Measurements from ENCODE around the gene SIDT2. TPM values are rescaled to one million over a fixed set of nuclear protein-coding genes. Genes with fewer than 3 reads are reported as not detected.

The SIDT2 gene
- total and polyA plus RNA-seq, 2 of the 13 experiments (the other 11 are each of a cell fraction or from before 2014, with no cell fraction given) = 11.5 to 28.0 TPM

DNA sequence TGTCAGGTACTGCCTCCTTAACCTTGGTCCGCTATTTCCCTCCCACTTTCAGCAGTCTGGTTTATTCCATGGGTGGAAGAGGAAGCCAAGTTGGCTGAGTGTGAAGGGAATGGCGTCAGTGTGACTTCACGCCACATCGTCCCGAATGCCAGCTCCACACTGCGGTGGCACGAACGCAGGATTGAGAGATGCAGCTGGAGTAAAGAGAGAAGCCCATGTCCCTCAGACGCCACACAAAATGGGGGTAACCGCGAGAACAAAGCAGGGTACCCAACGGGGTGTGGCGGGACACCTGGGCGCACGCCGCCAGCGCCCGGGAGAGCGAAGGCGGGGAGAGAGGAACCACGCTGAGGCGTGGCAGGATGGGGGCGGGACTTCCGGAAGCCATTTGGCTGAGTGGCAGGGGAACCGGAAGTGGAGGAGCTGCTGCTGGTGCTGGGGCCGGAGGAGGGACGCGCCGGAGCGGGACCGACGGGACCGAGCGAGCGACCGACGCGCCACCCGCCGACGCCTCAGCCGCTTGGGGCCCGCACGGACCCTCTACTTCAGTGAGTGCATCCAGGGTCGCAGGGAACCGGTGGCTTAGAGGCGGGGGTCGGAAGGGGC is 34.6 kb upstream of the SIDT2 start, which contains the start of gene PAFAH1B2 (continued):
- TF ChIP-seq, protein P1, sequence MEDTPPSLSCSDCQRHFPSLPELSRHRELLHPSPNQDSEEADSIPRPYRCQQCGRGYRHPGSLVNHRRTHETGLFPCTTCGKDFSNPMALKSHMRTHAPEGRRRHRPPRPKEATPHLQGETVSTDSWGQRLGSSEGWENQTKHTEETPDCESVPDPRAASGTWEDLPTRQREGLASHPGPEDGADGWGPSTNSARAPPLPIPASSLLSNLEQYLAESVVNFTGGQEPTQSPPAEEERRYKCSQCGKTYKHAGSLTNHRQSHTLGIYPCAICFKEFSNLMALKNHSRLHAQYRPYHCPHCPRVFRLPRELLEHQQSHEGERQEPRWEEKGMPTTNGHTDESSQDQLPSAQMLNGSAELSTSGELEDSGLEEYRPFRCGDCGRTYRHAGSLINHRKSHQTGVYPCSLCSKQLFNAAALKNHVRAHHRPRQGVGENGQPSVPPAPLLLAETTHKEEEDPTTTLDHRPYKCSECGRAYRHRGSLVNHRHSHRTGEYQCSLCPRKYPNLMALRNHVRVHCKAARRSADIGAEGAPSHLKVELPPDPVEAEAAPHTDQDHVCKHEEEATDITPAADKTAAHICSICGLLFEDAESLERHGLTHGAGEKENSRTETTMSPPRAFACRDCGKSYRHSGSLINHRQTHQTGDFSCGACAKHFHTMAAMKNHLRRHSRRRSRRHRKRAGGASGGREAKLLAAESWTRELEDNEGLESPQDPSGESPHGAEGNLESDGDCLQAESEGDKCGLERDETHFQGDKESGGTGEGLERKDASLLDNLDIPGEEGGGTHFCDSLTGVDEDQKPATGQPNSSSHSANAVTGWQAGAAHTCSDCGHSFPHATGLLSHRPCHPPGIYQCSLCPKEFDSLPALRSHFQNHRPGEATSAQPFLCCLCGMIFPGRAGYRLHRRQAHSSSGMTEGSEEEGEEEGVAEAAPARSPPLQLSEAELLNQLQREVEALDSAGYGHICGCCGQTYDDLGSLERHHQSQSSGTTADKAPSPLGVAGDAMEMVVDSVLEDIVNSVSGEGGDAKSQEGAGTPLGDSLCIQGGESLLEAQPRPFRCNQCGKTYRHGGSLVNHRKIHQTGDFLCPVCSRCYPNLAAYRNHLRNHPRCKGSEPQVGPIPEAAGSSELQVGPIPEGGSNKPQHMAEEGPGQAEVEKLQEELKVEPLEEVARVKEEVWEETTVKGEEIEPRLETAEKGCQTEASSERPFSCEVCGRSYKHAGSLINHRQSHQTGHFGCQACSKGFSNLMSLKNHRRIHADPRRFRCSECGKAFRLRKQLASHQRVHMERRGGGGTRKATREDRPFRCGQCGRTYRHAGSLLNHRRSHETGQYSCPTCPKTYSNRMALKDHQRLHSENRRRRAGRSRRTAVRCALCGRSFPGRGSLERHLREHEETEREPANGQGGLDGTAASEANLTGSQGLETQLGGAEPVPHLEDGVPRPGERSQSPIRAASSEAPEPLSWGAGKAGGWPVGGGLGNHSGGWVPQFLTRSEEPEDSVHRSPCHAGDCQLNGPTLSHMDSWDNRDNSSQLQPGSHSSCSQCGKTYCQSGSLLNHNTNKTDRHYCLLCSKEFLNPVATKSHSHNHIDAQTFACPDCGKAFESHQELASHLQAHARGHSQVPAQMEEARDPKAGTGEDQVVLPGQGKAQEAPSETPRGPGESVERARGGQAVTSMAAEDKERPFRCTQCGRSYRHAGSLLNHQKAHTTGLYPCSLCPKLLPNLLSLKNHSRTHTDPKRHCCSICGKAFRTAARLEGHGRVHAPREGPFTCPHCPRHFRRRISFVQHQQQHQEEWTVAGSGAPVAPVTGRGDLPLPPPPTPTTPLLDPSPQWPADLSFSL (CRISPR knock-in tag; IDR thresholded peaks at IDR 0.05) = no peak; the same call in 1 of the 2 replicates
- 0 out of 2 replicates have a peak, but pooled peaks have one; percentile 15 for TF ChIP-seq SIX1 (CRISPR knock-in tag; IDR thresholded peaks at IDR 0.05; ENCODE audit: borderline replicate concordance)
- peak; percentile 73 for TF ChIP-seq FOXO1 (CRISPR knock-in tag; IDR thresholded peaks at IDR 0.05)
- TF ChIP-seq MAF1 (CRISPR knock-in tag; IDR thresholded peaks at IDR 0.05; ENCODE audit: borderline replicate concordance) = no peak; the same call in 1 of the 2 replicates
- TF ChIP-seq, protein P2, sequence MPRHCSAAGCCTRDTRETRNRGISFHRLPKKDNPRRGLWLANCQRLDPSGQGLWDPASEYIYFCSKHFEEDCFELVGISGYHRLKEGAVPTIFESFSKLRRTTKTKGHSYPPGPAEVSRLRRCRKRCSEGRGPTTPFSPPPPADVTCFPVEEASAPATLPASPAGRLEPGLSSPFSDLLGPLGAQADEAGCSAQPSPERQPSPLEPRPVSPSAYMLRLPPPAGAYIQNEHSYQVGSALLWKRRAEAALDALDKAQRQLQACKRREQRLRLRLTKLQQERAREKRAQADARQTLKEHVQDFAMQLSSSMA (CRISPR knock-in tag; IDR thresholded peaks at IDR 0.05) = peak; percentile 88; the same call in 1 of the 2 replicates
- TF ChIP-seq, protein P3, sequence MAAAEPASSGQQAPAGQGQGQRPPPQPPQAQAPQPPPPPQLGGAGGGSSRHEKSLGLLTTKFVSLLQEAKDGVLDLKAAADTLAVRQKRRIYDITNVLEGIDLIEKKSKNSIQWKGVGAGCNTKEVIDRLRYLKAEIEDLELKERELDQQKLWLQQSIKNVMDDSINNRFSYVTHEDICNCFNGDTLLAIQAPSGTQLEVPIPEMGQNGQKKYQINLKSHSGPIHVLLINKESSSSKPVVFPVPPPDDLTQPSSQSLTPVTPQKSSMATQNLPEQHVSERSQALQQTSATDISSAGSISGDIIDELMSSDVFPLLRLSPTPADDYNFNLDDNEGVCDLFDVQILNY (CRISPR knock-in tag; conservative IDR thresholded peaks at IDR 0.05) = peak; percentile 73; the same call in 1 of the 2 replicates
- TF ChIP-seq ZNF816 (CRISPR knock-in tag; IDR thresholded peaks at IDR 0.05; ENCODE audit: borderline replicate concordance) = peak; percentile 47; the same call in 1 of the 2 replicates
- TF ChIP-seq KLF9 (CRISPR knock-in tag; IDR thresholded peaks at IDR 0.05; ENCODE audit: low read depth) = peak; percentile 64; the same call in 1 of the 2 replicates
- no peak for TF ChIP-seq TARDBP (CRISPR knock-in tag; IDR thresholded peaks at IDR 0.05)
- peak; percentile 83 for TF ChIP-seq TAF1 (CRISPR knock-in tag; IDR thresholded peaks at IDR 0.05)
- 0 out of 2 replicates have a peak, but pooled peaks have one; percentile 65 for TF ChIP-seq KLF13 (CRISPR knock-in tag; IDR thresholded peaks at IDR 0.05)
- TF ChIP-seq, protein P4, sequence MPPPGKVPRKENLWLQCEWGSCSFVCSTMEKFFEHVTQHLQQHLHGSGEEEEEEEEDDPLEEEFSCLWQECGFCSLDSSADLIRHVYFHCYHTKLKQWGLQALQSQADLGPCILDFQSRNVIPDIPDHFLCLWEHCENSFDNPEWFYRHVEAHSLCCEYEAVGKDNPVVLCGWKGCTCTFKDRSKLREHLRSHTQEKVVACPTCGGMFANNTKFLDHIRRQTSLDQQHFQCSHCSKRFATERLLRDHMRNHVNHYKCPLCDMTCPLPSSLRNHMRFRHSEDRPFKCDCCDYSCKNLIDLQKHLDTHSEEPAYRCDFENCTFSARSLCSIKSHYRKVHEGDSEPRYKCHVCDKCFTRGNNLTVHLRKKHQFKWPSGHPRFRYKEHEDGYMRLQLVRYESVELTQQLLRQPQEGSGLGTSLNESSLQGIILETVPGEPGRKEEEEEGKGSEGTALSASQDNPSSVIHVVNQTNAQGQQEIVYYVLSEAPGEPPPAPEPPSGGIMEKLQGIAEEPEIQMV (CRISPR knock-in tag; IDR thresholded peaks at IDR 0.05; ENCODE audit: low read depth) = peak; percentile 59; the same call in 1 of the 2 replicates
- no peak for TF ChIP-seq ZNF552 (CRISPR knock-in tag; IDR thresholded peaks at IDR 0.05; ENCODE audit: borderline replicate concordance)
- TF ChIP-seq ZNF337 (CRISPR knock-in tag; IDR thresholded peaks at IDR 0.05; ENCODE audit: borderline replicate concordance, low read depth) = peak; percentile 53; the same call in 1 of the 2 replicates
- no peak for TF ChIP-seq SMC3 (IDR thresholded peaks at IDR 0.05; ENCODE audit: low read length)
- TF ChIP-seq, protein P5, sequence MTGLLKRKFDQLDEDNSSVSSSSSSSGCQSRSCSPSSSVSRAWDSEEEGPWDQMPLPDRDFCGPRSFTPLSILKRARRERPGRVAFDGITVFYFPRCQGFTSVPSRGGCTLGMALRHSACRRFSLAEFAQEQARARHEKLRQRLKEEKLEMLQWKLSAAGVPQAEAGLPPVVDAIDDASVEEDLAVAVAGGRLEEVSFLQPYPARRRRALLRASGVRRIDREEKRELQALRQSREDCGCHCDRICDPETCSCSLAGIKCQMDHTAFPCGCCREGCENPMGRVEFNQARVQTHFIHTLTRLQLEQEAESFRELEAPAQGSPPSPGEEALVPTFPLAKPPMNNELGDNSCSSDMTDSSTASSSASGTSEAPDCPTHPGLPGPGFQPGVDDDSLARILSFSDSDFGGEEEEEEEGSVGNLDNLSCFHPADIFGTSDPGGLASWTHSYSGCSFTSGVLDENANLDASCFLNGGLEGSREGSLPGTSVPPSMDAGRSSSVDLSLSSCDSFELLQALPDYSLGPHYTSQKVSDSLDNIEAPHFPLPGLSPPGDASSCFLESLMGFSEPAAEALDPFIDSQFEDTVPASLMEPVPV (CRISPR knock-in tag; IDR thresholded peaks at IDR 0.05) = no peak
- TF ChIP-seq KLF15 (CRISPR knock-in tag; IDR thresholded peaks at IDR 0.05; ENCODE audit: borderline replicate concordance) = no peak; the same call in 1 of the 2 replicates

Data from HepG2 (cell line).